ENCODE measurements around the gene GNA12.

DNA sequence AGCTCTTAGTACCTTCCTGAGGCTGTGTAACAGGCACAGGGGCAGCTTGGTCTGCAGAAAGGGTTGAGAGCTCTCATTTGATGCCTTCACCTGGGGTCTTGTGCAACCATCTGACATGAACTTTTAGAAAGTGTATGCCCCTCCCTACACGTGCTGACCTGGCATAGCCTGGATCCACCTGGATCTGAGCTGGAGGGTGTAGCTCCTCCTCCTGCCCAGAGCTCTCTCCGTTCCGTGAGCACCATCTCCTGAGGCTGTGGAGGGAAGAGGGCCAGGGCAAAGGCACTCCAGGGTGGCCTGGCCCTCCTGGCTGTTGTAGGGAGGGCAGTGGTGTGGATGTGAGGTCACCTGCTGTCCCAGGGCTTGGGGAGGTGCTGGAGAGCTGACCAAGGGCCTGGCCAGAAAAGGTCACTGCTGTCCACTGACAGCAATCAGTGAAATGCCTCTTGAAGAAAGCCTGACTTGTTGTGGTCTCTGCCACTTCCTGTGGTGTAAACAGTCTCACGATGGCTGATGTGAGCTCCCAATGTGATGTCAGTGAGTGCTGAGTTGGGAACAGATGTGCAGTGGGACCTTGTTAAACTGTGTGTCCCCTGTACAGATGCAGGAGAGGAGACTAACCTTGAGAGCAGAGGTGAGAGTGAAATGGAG lies 133.1 kb downstream of the GNA12 start:
- TF ChIP-seq, protein P1, sequence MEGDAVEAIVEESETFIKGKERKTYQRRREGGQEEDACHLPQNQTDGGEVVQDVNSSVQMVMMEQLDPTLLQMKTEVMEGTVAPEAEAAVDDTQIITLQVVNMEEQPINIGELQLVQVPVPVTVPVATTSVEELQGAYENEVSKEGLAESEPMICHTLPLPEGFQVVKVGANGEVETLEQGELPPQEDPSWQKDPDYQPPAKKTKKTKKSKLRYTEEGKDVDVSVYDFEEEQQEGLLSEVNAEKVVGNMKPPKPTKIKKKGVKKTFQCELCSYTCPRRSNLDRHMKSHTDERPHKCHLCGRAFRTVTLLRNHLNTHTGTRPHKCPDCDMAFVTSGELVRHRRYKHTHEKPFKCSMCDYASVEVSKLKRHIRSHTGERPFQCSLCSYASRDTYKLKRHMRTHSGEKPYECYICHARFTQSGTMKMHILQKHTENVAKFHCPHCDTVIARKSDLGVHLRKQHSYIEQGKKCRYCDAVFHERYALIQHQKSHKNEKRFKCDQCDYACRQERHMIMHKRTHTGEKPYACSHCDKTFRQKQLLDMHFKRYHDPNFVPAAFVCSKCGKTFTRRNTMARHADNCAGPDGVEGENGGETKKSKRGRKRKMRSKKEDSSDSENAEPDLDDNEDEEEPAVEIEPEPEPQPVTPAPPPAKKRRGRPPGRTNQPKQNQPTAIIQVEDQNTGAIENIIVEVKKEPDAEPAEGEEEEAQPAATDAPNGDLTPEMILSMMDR (IDR thresholded peaks at IDR 0.05; ENCODE audit: borderline replicate concordance, extremely low read depth, low read length, poor library complexity, severe bottlenecking): no peak
- TF ChIP-seq EZH2 (IDR thresholded peaks at IDR 0.05; ENCODE audit: borderline replicate concordance, low read depth, low read length, severe bottlenecking): no peak

Data from DND-41 (cell line).